ENCODE measurements around the gene OR10V1.

The OR10V1 gene

GRCh38 chr11:59713745-59714144, at the start of gene OR10V1:
TSS of gene OR10V1 (minus strand) at chr11:59713845. CDS start at chr11:59713845, 0 bp downstream.
- DNase-seq (ENCODE audit: low read depth), result no peak

- no peak for DNase-seq (ENCODE audit: low read depth)
These were observed 48.3 kb upstream of the OR10V1 start for GRCh38 chr11:59761993-59762392.

GRCh38 chr11:59760771-59761170, 47.1 kb upstream of the OR10V1 start:
- DNase-seq (ENCODE audit: low read depth), result no peak

- no peak for DNase-seq (ENCODE audit: low read depth)
These were observed 46.3 kb upstream of the OR10V1 start for GRCh38 chr11:59759900-59760299.

GRCh38 chr11:59758401-59759037, 44.9 kb upstream of the OR10V1 start:
- no peak for DNase-seq (ENCODE audit: low read depth)

- DNase-seq (ENCODE audit: low read depth), result no peak
These were observed 43.2 kb upstream of the OR10V1 start for GRCh38 chr11:59756845-59757244.

- DNase-seq (ENCODE audit: low read depth), result no peak
These were observed 42.9 kb upstream of the OR10V1 start for GRCh38 chr11:59756558-59756840.

GRCh38 chr11:59755701-59756557, 42.3 kb upstream of the OR10V1 start:
- DNase-seq (ENCODE audit: low read depth), result peak; percentile 41

GRCh38 chr11:59754859-59755700, 41.4 kb upstream of the OR10V1 start, which contains the start of gene STX3:
TSS of gene STX3 (plus strand) at chr11:59755376. CDS start at chr11:59755606, 230 bp downstream.
- DNase-seq (ENCODE audit: low read depth), result no peak

GRCh38 chr11:59754494-59754858, 40.8 kb upstream of the OR10V1 start:
- no peak for DNase-seq (ENCODE audit: low read depth)

GRCh38 chr11:59753650-59754493, 40.2 kb upstream of the OR10V1 start:
- peak; percentile 50 for DNase-seq (ENCODE audit: low read depth)

- DNase-seq (ENCODE audit: low read depth), result no peak
These were observed 32.5 kb upstream of the OR10V1 start for GRCh38 chr11:59746111-59746510.

GRCh38 chr11:59730896-59731565, 17.4 kb upstream of the OR10V1 start:
- no peak for DNase-seq (ENCODE audit: low read depth)

GRCh38 chr11:59729834-59730233, 16.2 kb upstream of the OR10V1 start:
- DNase-seq (ENCODE audit: low read depth), result no peak

- DNase-seq (ENCODE audit: low read depth), result no peak
These were observed 15.3 kb upstream of the OR10V1 start for GRCh38 chr11:59728913-59729312.

- DNase-seq (ENCODE audit: low read depth), result no peak
These were observed 14.5 kb upstream of the OR10V1 start for GRCh38 chr11:59728154-59728553.

GRCh38 chr11:59727426-59727825, 13.8 kb upstream of the OR10V1 start:
- no peak for DNase-seq (ENCODE audit: low read depth)

- DNase-seq (ENCODE audit: low read depth), result no peak
These were observed 10.4 kb upstream of the OR10V1 start for GRCh38 chr11:59724066-59724465.

- no peak for DNase-seq (ENCODE audit: low read depth)
These were observed 5.9 kb upstream of the OR10V1 start for GRCh38 chr11:59719556-59719955.

- no peak for DNase-seq (ENCODE audit: low read depth)
These were observed 2.4 kb upstream of the OR10V1 start for GRCh38 chr11:59716051-59716450.

GRCh38 chr11:59710136-59710847, 3.4 kb downstream of the OR10V1 start:
- DNase-seq (ENCODE audit: low read depth), result no peak
